Activated T-helper 1 cell treated with anti-CD3 and anti-CD28 coated beads, Interleukin-12 subunit alpha, Interleukin-12 subunit beta, Interleukin-2, Interleukin-4 antibody, amounts not matched to agents 30 ng/mL and 10 ng/mL and 1 ng/mL, durations not matched to agents 14 hours and 24 hours and 36 hours (primary cell): ENCODE results near the gene KCNA10. TPM values are rescaled to one million over a fixed set of nuclear protein-coding genes. Genes with fewer than 3 reads are reported as not detected.

Source experiments
- DNase-seq: peaks from one replicate; pipeline ENCODE4 v3.0.0; 2021; ENCODE audit warnings: low spot score
- H3K27ac Mint-ChIP-seq: one replicate; pipeline ENCODE4 v1.8.0; 2021; ENCODE audit warnings: mild to moderate bottlenecking, mixed read lengths
- H3K27me3 Mint-ChIP-seq: one replicate; pipeline ENCODE4 v1.8.0; 2022; ENCODE audit warnings: mild to moderate bottlenecking, moderate library complexity, mixed read lengths; ENCODE audit not compliant: insufficient read depth
- H3K36me3 Mint-ChIP-seq: one replicate; pipeline ENCODE4 v1.8.0; 2021; ENCODE audit warnings: low read depth, mixed read lengths
- H3K4me1 Mint-ChIP-seq: one replicate; pipeline ENCODE4 v1.8.0; 2021; ENCODE audit warnings: low read depth, mixed read lengths
- H3K4me3 Mint-ChIP-seq: one replicate; pipeline ENCODE4 v1.8.0; 2021; ENCODE audit warnings: mild to moderate bottlenecking, moderate library complexity, mixed read lengths
- H3K9me3 Mint-ChIP-seq: one replicate; pipeline ENCODE4 v1.8.0; 2021; ENCODE audit warnings: mixed read lengths
- intact Hi-C: fragments of 100-400 bp; cut with micrococcal nuclease; formaldehyde crosslinking; loops from one replicate; pipeline ENCODE4 v1.15.1; 2024
- total RNA-seq: library from RNA; stranded (reverse); gene quantifications from 2 replicates; pipeline ENCODE4 v1.2.3, GENCODE V29; 2022

Gene KCNA10
- total RNA-seq, 1 donor from 2014 or later, result not detected

GRCh38 chr1:110489973-110490542 lies 28.9 kb downstream of the KCNA10 start:
- H3K9me3 Mint-ChIP-seq, result no peaks in the 10 kb centered on the region
- H3K27ac Mint-ChIP-seq, result no peak overlapping the region
- H3K27me3 Mint-ChIP-seq, result peaks cover 5% of the 10 kb centered on the region
- no peak overlapping the region for H3K4me3 Mint-ChIP-seq
- intact Hi-C loops, result no loop called here
- H3K36me3 Mint-ChIP-seq, result no peaks in the 10 kb centered on the region
- no peaks in the 10 kb centered on the region for H3K4me1 Mint-ChIP-seq
- DNase-seq, result no peak

- H3K4me3 Mint-ChIP-seq, result no peak overlapping the region
- DNase-seq, result no peak
- intact Hi-C loops, result no loop called here
- no peaks in the 10 kb centered on the region for H3K36me3 Mint-ChIP-seq
- no peaks in the 10 kb centered on the region for H3K4me1 Mint-ChIP-seq
- peaks cover 6% of the 10 kb centered on the region for H3K27me3 Mint-ChIP-seq
- no peak overlapping the region for H3K27ac Mint-ChIP-seq
- no peaks in the 10 kb centered on the region for H3K9me3 Mint-ChIP-seq
Observed at GRCh38 chr1:110489406-110489805, 29.6 kb downstream of the KCNA10 start.

- peaks cover 9% of the 10 kb centered on the region for H3K27me3 Mint-ChIP-seq
- no peaks in the 10 kb centered on the region for H3K9me3 Mint-ChIP-seq
- H3K36me3 Mint-ChIP-seq, result no peaks in the 10 kb centered on the region
- intact Hi-C loops, result no loop called here
- H3K27ac Mint-ChIP-seq, result no peak overlapping the region
- no peaks in the 10 kb centered on the region for H3K4me1 Mint-ChIP-seq
- H3K4me3 Mint-ChIP-seq, result no peak overlapping the region
- DNase-seq, result no peak
Observed at GRCh38 chr1:110488867-110489266, 30.1 kb downstream of the KCNA10 start.

GRCh38 chr1:110488161-110488560 lies 30.8 kb downstream of the KCNA10 start:
- DNase-seq, result no peak
- H3K27ac Mint-ChIP-seq, result no peak overlapping the region
- no peaks in the 10 kb centered on the region for H3K4me1 Mint-ChIP-seq
- H3K36me3 Mint-ChIP-seq, result no peaks in the 10 kb centered on the region
- no peaks in the 10 kb centered on the region for H3K9me3 Mint-ChIP-seq
- H3K4me3 Mint-ChIP-seq, result no peak overlapping the region
- H3K27me3 Mint-ChIP-seq, result peaks cover 12% of the 10 kb centered on the region
- intact Hi-C loops, result no loop called here

GRCh38 chr1:110487726-110488125 lies 31.2 kb downstream of the KCNA10 start:
- H3K4me3 Mint-ChIP-seq, result no peak overlapping the region
- H3K36me3 Mint-ChIP-seq, result no peaks in the 10 kb centered on the region
- H3K9me3 Mint-ChIP-seq, result no peaks in the 10 kb centered on the region
- H3K4me1 Mint-ChIP-seq, result no peaks in the 10 kb centered on the region
- no peak for DNase-seq
- intact Hi-C loops, result no loop called here
- peaks cover 13% of the 10 kb centered on the region for H3K27me3 Mint-ChIP-seq
- no peak overlapping the region for H3K27ac Mint-ChIP-seq

- no peaks in the 10 kb centered on the region for H3K36me3 Mint-ChIP-seq
- no peaks in the 10 kb centered on the region for H3K9me3 Mint-ChIP-seq
- no peak overlapping the region for H3K4me3 Mint-ChIP-seq
- DNase-seq, result no peak
- intact Hi-C loops, result no loop called here
- H3K4me1 Mint-ChIP-seq, result no peaks in the 10 kb centered on the region
- no peak overlapping the region for H3K27ac Mint-ChIP-seq
- peaks cover 13% of the 10 kb centered on the region for H3K27me3 Mint-ChIP-seq
Observed at GRCh38 chr1:110485725-110486124, 33.2 kb downstream of the KCNA10 start.

- intact Hi-C loops, result no loop called here
- DNase-seq, result no peak
- H3K4me3 Mint-ChIP-seq, result no peak overlapping the region
- no peaks in the 10 kb centered on the region for H3K4me1 Mint-ChIP-seq
- no peaks in the 10 kb centered on the region for H3K9me3 Mint-ChIP-seq
- no peaks in the 10 kb centered on the region for H3K36me3 Mint-ChIP-seq
- peaks cover 13% of the 10 kb centered on the region for H3K27me3 Mint-ChIP-seq
- H3K27ac Mint-ChIP-seq, result no peak overlapping the region
Observed at GRCh38 chr1:110484801-110485200, 34.2 kb downstream of the KCNA10 start.

GRCh38 chr1:110483308-110483685 lies 35.7 kb downstream of the KCNA10 start:
- no peaks in the 10 kb centered on the region for H3K36me3 Mint-ChIP-seq
- H3K27ac Mint-ChIP-seq, result no peak overlapping the region
- intact Hi-C loops, result no loop called here
- DNase-seq, result no peak
- peaks cover 13% of the 10 kb centered on the region for H3K27me3 Mint-ChIP-seq
- H3K9me3 Mint-ChIP-seq, result no peaks in the 10 kb centered on the region
- H3K4me3 Mint-ChIP-seq, result no peak overlapping the region
- no peaks in the 10 kb centered on the region for H3K4me1 Mint-ChIP-seq

GRCh38 chr1:110482662-110483307 lies 36.2 kb downstream of the KCNA10 start:
- Mint-ChIP-seq H3K27ac (no peak overlapping the region), H3K27me3 (peaks cover 13% of the 10 kb centered on the region)

GRCh38 chr1:110481968-110482623 lies 36.9 kb downstream of the KCNA10 start:
- Mint-ChIP-seq H3K4me1 (no peaks in the 10 kb centered on the region), H3K4me3 (no peak overlapping the region), H3K27ac (no peak overlapping the region), H3K27me3 (peaks cover 13% of the 10 kb centered on the region), H3K9me3 (no peaks in the 10 kb centered on the region), H3K36me3 (no peaks in the 10 kb centered on the region)
- no peak for DNase-seq
- intact Hi-C loops, result no loop called here

More at GRCh38 chr1:110482662-110483307, 36.2 kb downstream of the KCNA10 start:
- DNase-seq, result no peak
- H3K4me1 Mint-ChIP-seq, result no peaks in the 10 kb centered on the region
- H3K4me3 Mint-ChIP-seq, result no peak overlapping the region
- H3K9me3 Mint-ChIP-seq, result no peaks in the 10 kb centered on the region
- no peaks in the 10 kb centered on the region for H3K36me3 Mint-ChIP-seq
- intact Hi-C loops, result no loop called here

GRCh38 chr1:110480356-110481096 lies 38.4 kb downstream of the KCNA10 start:
- H3K27ac Mint-ChIP-seq, result no peak overlapping the region
- H3K4me3 Mint-ChIP-seq, result no peak overlapping the region
- no peaks in the 10 kb centered on the region for H3K9me3 Mint-ChIP-seq
- peaks cover 12% of the 10 kb centered on the region for H3K27me3 Mint-ChIP-seq
- no peaks in the 10 kb centered on the region for H3K36me3 Mint-ChIP-seq
- no peak for DNase-seq
- H3K4me1 Mint-ChIP-seq, result no peaks in the 10 kb centered on the region
- intact Hi-C loops, result no loop called here

- no peak for DNase-seq
- intact Hi-C loops, result no loop called here
- H3K27me3 Mint-ChIP-seq, result peaks cover 4% of the 10 kb centered on the region
- H3K4me1 Mint-ChIP-seq, result no peaks in the 10 kb centered on the region
- H3K27ac Mint-ChIP-seq, result no peak overlapping the region
- H3K9me3 Mint-ChIP-seq, result no peaks in the 10 kb centered on the region
- no peak overlapping the region for H3K4me3 Mint-ChIP-seq
- H3K36me3 Mint-ChIP-seq, result no peaks in the 10 kb centered on the region
Observed at GRCh38 chr1:110478886-110479285, 40.1 kb downstream of the KCNA10 start.
